ENCODE measurements around the gene TTLL9.

Gene TTLL9

DNA sequence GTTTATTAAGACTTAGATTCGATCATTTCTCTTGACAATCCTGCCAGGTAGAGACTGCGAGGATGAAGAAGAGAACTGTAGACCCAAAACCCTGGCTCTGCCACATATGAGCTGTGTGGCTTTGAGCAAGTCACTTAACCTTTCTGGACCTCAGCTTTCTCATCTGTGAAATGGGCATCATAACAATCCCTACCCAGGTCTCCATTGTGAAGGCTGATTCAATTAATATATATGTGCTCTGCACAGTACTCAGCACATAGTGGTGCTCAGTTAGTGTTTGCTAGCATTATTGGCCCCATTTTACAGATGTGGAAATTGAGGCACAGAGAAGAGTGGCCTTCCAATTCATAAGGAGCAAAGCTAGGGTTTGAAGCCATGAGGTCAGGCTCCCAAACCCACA is 105.4 kb downstream of the TTLL9 start:
- no peak overlapping the region for H4K91ac ChIP-seq (ENCODE audit: low read depth, low read length, poor library complexity)
- no peak overlapping the region for H3K18ac ChIP-seq (ENCODE audit: low read length)
- no peak overlapping the region for H3K4ac ChIP-seq (ENCODE audit: low read length)
- no peak overlapping the region for H3K4me3 ChIP-seq (ENCODE audit: low read length in 2 of 2)
- no peak overlapping the region for H2BK5ac ChIP-seq (ENCODE audit: low read length)
- no peak overlapping the region for H2AFZ ChIP-seq (ENCODE audit: low read length)
- no peak overlapping the region for H2AK5ac ChIP-seq (ENCODE audit: low read depth, low read length)
- H2BK15ac ChIP-seq (ENCODE audit: low read length) = no peak overlapping the region
- no CpG with 5 or more reads among the region's 2 CpGs for WGBS, 2 donors (ENCODE audit: extremely low coverage in 2 of 2, insufficient read length in 2 of 2, insufficient replicate concordance in 1 of 2)
- no peak overlapping the region for H4K8ac ChIP-seq (ENCODE audit: low read depth, low read length)
- H3K9ac ChIP-seq (ENCODE audit: low read depth, low read length, poor library complexity) = no peak overlapping the region
- H3K9me3 ChIP-seq (replicated peaks in 1 of 2; ENCODE audit: control insufficient read depth in 2 of 2, insufficient read depth in 1 of 2, low read depth in 1 of 2, low read length in 2 of 2) = no peaks in the 10 kb centered on the region
- H3K14ac ChIP-seq (ENCODE audit: low read length) = no peak overlapping the region
- H3K4me2 ChIP-seq (ENCODE audit: insufficient read depth, low read length, poor library complexity, severe bottlenecking) = no peak overlapping the region
- H2BK120ac ChIP-seq (ENCODE audit: low read depth, low read length) = no peak overlapping the region
- DNase-seq (ENCODE audit: low spot score) = no peak
- no peak overlapping the region for H3K23ac ChIP-seq (ENCODE audit: low read depth, low read length, poor library complexity)
- no peak overlapping the region for H2BK12ac ChIP-seq (ENCODE audit: low read length)
- no peak overlapping the region for H3K27ac ChIP-seq (replicated peaks; ENCODE audit: low read length)
- H3K4me1 ChIP-seq (ENCODE audit: control insufficient read depth in 2 of 2, insufficient read depth in 1 of 2, low read depth in 1 of 2, low read length in 2 of 2) = peaks cover 7 to 12% of the 10 kb centered on the region in 2 donors
- H3K27me3 ChIP-seq (ENCODE audit: control insufficient read depth in 3 of 3, insufficient read depth in 3 of 3, low read depth in 1 of 3, low read length in 3 of 3) = peaks cover 0 to 15% (median 0%) of the 10 kb centered on the region in 3 experiments
- no peaks in the 10 kb centered on the region for H3K79me1 ChIP-seq (ENCODE audit: low read depth, low read length)
- no peaks in the 10 kb centered on the region for H3K36me3 ChIP-seq (replicated peaks in 1 of 2; ENCODE audit: control insufficient read depth in 2 of 2, insufficient read depth in 2 of 2, low read length in 2 of 2)

DNA sequence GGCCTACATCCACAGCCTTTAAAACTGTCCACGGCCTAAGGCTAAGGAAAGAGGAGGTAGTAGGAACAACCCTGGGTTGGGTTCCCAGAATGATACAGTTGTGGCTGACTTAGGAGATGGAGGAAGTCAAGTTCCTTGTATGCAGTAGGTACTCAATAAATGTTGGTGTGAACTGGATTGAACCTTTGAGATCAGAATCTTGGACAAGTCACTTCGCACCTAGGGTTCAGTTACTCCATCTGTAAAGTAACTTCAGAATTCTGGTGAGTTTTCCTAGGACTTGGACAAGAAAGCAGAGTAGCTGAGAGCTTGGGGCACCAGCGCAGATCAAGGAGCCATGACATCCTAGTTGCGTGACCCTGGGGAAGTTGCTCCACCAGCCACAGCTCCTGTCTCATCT is 106.6 kb downstream of the TTLL9 start:
- no peak overlapping the region for H3K23ac ChIP-seq (ENCODE audit: low read depth, low read length, poor library complexity)
- H2AFZ ChIP-seq (ENCODE audit: low read length) = no peak overlapping the region
- H3K9ac ChIP-seq (ENCODE audit: low read depth, low read length, poor library complexity) = no peak overlapping the region
- H4K8ac ChIP-seq (ENCODE audit: low read depth, low read length) = no peak overlapping the region
- no peak overlapping the region for H3K14ac ChIP-seq (ENCODE audit: low read length)
- no CpG with 5 or more reads among the region's 4 CpGs for WGBS, 2 donors (ENCODE audit: extremely low coverage in 2 of 2, insufficient read length in 2 of 2, insufficient replicate concordance in 1 of 2)
- no peak overlapping the region for H4K91ac ChIP-seq (ENCODE audit: low read depth, low read length, poor library complexity)
- no peaks in the 10 kb centered on the region for H3K9me3 ChIP-seq (replicated peaks in 1 of 2; ENCODE audit: control insufficient read depth in 2 of 2, insufficient read depth in 1 of 2, low read depth in 1 of 2, low read length in 2 of 2)
- H2BK120ac ChIP-seq (ENCODE audit: low read depth, low read length) = no peak overlapping the region
- H3K18ac ChIP-seq (ENCODE audit: low read length) = no peak overlapping the region
- H2AK5ac ChIP-seq (ENCODE audit: low read depth, low read length) = no peak overlapping the region
- peak overlapping the region; percentile 1 for H2BK12ac ChIP-seq (ENCODE audit: low read length)
- H3K27ac ChIP-seq (replicated peaks; ENCODE audit: low read length) = no peak overlapping the region
- H2BK5ac ChIP-seq (ENCODE audit: low read length) = no peak overlapping the region
- no peak overlapping the region for H3K4me3 ChIP-seq (ENCODE audit: low read length in 2 of 2)
- DNase-seq (ENCODE audit: low spot score) = no peak
- H3K4me2 ChIP-seq (ENCODE audit: insufficient read depth, low read length, poor library complexity, severe bottlenecking) = no peak overlapping the region
- H3K36me3 ChIP-seq (replicated peaks in 1 of 2; ENCODE audit: control insufficient read depth in 2 of 2, insufficient read depth in 2 of 2, low read length in 2 of 2) = no peaks in the 10 kb centered on the region
- H3K4ac ChIP-seq (ENCODE audit: low read length) = no peak overlapping the region
- no peaks in the 10 kb centered on the region for H3K79me1 ChIP-seq (ENCODE audit: low read depth, low read length)
- peaks cover 7 to 12% of the 10 kb centered on the region in 2 donors for H3K4me1 ChIP-seq (ENCODE audit: control insufficient read depth in 2 of 2, insufficient read depth in 1 of 2, low read depth in 1 of 2, low read length in 2 of 2)
- H3K27me3 ChIP-seq (ENCODE audit: control insufficient read depth in 3 of 3, insufficient read depth in 3 of 3, low read depth in 1 of 3, low read length in 3 of 3) = peaks cover 0 to 10% (median 0%) of the 10 kb centered on the region in 3 experiments
- H2BK15ac ChIP-seq (ENCODE audit: low read length) = no peak overlapping the region

DNA sequence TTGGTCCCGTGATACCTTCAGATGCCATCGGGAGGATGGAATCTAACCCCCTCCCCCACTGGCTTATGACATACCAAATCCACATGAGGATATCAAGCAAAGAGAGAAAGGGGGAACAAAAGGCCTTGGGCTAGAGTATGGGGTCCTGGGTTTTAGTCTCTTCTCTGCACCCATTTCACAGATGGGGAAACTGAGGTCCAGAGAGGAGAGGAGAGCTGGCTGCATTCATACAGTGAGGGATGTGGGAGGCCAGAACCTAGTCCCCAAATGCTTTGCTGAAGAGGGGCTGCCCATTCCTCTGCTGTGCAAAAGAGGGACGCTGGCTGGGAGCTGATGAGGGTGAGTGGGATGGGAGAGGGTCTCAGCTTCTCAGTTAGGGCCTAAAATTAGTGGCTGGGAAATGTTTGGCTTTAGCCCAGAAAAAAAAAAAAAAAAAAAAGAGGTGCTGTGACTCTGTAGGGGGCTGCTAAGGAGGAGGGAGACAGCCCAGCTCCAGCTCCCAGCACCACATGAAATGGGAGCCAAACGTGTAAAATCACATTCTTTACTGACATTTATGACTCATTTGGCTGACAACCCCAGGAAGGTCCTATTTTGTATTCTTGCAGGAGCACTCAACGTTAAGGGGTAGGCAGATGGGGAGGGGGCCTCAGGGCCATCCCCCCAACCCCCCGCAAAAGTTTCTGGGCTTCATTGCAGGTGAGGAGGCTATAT is 109.4 kb downstream of the TTLL9 start:
- Histone ChIP-seq H3K14ac (ENCODE audit: low read length) (no peak overlapping the region), H3K23ac (ENCODE audit: low read depth, low read length, poor library complexity) (no peak overlapping the region), H3K4me3 (ENCODE audit: low read length in 2 of 2) (no peak overlapping the region), H4K8ac (ENCODE audit: low read depth, low read length) (no peak overlapping the region), H2BK5ac (ENCODE audit: low read length) (no peak overlapping the region), H2AFZ (ENCODE audit: low read length) (no peak overlapping the region), H3K36me3 (replicated peaks in 1 of 2; ENCODE audit: control insufficient read depth in 2 of 2, insufficient read depth in 2 of 2, low read length in 2 of 2) (no peaks in the 10 kb centered on the region), H2AK5ac (ENCODE audit: low read depth, low read length) (peak overlapping the region; percentile 24), H3K27me3 (ENCODE audit: control insufficient read depth in 3 of 3, insufficient read depth in 3 of 3, low read depth in 1 of 3, low read length in 3 of 3) (peaks cover 0 to 4% (median 0%) of the 10 kb centered on the region in 3 experiments), H2BK12ac (ENCODE audit: low read length) (no peak overlapping the region), H4K91ac (ENCODE audit: low read depth, low read length, poor library complexity) (no peak overlapping the region), H2BK15ac (ENCODE audit: low read length) (no peak overlapping the region), H3K79me1 (ENCODE audit: low read depth, low read length) (no peaks in the 10 kb centered on the region), H3K4me1 (ENCODE audit: control insufficient read depth in 2 of 2, insufficient read depth in 1 of 2, low read depth in 1 of 2, low read length in 2 of 2) (peaks cover 6% of the 10 kb centered on the region in 2 donors), H2BK120ac (ENCODE audit: low read depth, low read length) (no peak overlapping the region), H3K18ac (ENCODE audit: low read length) (no peak overlapping the region), H3K9me3 (replicated peaks in 1 of 2; ENCODE audit: control insufficient read depth in 2 of 2, insufficient read depth in 1 of 2, low read depth in 1 of 2, low read length in 2 of 2) (no peaks in the 10 kb centered on the region), H3K9ac (ENCODE audit: low read depth, low read length, poor library complexity) (no peak overlapping the region), H3K27ac (replicated peaks; ENCODE audit: low read length) (no peak overlapping the region), H3K4ac (ENCODE audit: low read length) (no peak overlapping the region), H3K4me2 (ENCODE audit: insufficient read depth, low read length, poor library complexity, severe bottlenecking) (no peak overlapping the region)
- no CpG with 5 or more reads among the region's 6 CpGs for WGBS, 2 donors (ENCODE audit: extremely low coverage in 2 of 2, insufficient read length in 2 of 2, insufficient replicate concordance in 1 of 2)
- DNase-seq (ENCODE audit: low spot score) = no peak

DNA sequence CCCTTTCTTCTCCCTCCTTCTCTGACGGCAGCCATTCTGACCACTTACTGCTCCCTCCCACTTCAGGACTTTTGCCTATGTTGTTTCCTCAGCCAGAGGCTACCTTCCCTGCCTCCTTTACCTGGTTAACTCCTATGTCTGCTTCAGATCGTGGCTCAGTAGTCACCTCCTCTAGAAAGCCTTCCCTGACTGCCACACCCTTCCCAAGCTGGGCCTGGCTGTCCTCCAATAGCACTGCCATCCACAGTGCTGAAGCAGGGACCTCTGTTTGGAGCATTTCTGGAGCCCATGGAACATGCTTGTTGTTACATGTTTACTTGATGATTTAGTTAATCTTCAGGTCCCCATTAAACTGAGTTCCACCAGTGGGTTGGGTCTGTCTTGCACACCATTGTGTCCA is 111.3 kb downstream of the TTLL9 start:
- H3K36me3 ChIP-seq (replicated peaks in 1 of 2; ENCODE audit: control insufficient read depth in 2 of 2, insufficient read depth in 2 of 2, low read length in 2 of 2) = no peaks in the 10 kb centered on the region
- H3K23ac ChIP-seq (ENCODE audit: low read depth, low read length, poor library complexity) = no peak overlapping the region
- no peak overlapping the region for H3K4me3 ChIP-seq (ENCODE audit: low read length in 2 of 2)
- no peak overlapping the region for H3K4ac ChIP-seq (ENCODE audit: low read length)
- H3K4me1 ChIP-seq (ENCODE audit: control insufficient read depth in 2 of 2, insufficient read depth in 1 of 2, low read depth in 1 of 2, low read length in 2 of 2) = peaks cover 0 to 2% of the 10 kb centered on the region in 2 donors
- no peak overlapping the region for H3K27ac ChIP-seq (replicated peaks; ENCODE audit: low read length)
- no peak overlapping the region for H2AFZ ChIP-seq (ENCODE audit: low read length)
- no peaks in the 10 kb centered on the region for H3K79me1 ChIP-seq (ENCODE audit: low read depth, low read length)
- no peak overlapping the region for H4K91ac ChIP-seq (ENCODE audit: low read depth, low read length, poor library complexity)
- H3K4me2 ChIP-seq (ENCODE audit: insufficient read depth, low read length, poor library complexity, severe bottlenecking) = no peak overlapping the region
- H2AK5ac ChIP-seq (ENCODE audit: low read depth, low read length) = no peak overlapping the region
- H3K9ac ChIP-seq (ENCODE audit: low read depth, low read length, poor library complexity) = no peak overlapping the region
- no CpG with 5 or more reads among the region's 2 CpGs for WGBS, 2 donors (ENCODE audit: extremely low coverage in 2 of 2, insufficient read length in 2 of 2, insufficient replicate concordance in 1 of 2)
- H2BK120ac ChIP-seq (ENCODE audit: low read depth, low read length) = no peak overlapping the region
- peaks cover 0 to 4% (median 0%) of the 10 kb centered on the region in 3 experiments for H3K27me3 ChIP-seq (ENCODE audit: control insufficient read depth in 3 of 3, insufficient read depth in 3 of 3, low read depth in 1 of 3, low read length in 3 of 3)
- no peak overlapping the region for H3K14ac ChIP-seq (ENCODE audit: low read length)
- H3K9me3 ChIP-seq (replicated peaks in 1 of 2; ENCODE audit: control insufficient read depth in 2 of 2, insufficient read depth in 1 of 2, low read depth in 1 of 2, low read length in 2 of 2) = no peaks in the 10 kb centered on the region
- H2BK12ac ChIP-seq (ENCODE audit: low read length) = no peak overlapping the region
- no peak overlapping the region for H2BK15ac ChIP-seq (ENCODE audit: low read length)
- H4K8ac ChIP-seq (ENCODE audit: low read depth, low read length) = no peak overlapping the region
- no peak for DNase-seq (ENCODE audit: low spot score)
- no peak overlapping the region for H3K18ac ChIP-seq (ENCODE audit: low read length)
- H2BK5ac ChIP-seq (ENCODE audit: low read length) = no peak overlapping the region

Measured in neuronal stem cell (in vitro differentiated cells).